ENCODE data around the gene REG1A.

The REG1A gene

DNA sequence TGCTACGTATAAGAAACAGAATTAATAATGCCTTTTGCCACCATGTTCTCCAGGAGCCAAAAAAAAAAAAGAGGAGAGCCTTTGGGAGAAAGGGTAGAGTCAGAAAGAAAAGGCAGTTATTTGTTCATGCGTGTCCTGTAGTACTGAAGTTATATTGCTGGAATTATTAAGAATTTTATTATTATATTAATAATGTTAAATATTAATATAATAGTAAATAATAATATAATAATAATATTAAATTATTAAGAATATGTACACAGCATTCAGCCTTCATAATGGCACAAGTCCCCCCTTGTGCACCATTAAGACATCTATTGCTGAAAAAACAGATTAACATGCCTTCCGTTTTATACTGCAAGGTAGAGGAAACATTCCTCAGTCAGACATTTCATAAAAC lies 8.1 kb downstream of the REG1A start:
- DNase-seq = no peak

DNA sequence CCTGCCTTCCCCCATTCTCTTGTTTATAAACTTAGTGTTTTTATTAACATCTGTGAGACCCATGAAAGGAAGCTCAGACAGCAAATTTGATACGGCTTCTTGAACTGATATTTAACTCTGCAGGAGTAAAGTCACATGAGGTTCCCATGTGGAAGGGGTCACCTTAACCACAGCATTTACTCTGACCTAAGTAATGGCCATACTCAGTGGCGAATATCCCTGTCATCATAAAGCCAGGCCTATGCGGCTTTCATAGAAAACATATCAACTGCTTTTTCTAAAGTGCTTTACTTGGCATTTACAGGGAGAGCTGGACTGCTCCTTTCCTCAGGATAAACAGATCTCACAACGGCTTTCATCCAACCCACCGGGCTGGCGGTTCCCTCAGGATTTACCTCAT lies 9.0 kb downstream of the REG1A start:
- no peak for DNase-seq

- no peak for DNase-seq
These were observed 9.5 kb downstream of the REG1A start for GRCh38 chr2:79129804-79130203.

- no peak for DNase-seq
These were observed 11.4 kb downstream of the REG1A start for GRCh38 chr2:79131687-79132086.

GRCh38 chr2:79138385-79138784 lies 18.1 kb downstream of the REG1A start:
- DNase-seq = no peak

GRCh38 chr2:79139423-79139822 lies 19.1 kb downstream of the REG1A start:
- no peak for DNase-seq

GRCh38 chr2:79155826-79156476 lies 35.7 kb downstream of the REG1A start:
- no peak for DNase-seq

GRCh38 chr2:79159030-79159429 lies 38.7 kb downstream of the REG1A start:
- no peak for DNase-seq

GRCh38 chr2:79159653-79160052 lies 39.4 kb downstream of the REG1A start, which contains the start of gene REG3A:
Gene REG3A, minus strand, starts transcription at chr2:79159753. Its CDS starts 348 bp downstream, at chr2:79159405.
- no peak for DNase-seq

DNA sequence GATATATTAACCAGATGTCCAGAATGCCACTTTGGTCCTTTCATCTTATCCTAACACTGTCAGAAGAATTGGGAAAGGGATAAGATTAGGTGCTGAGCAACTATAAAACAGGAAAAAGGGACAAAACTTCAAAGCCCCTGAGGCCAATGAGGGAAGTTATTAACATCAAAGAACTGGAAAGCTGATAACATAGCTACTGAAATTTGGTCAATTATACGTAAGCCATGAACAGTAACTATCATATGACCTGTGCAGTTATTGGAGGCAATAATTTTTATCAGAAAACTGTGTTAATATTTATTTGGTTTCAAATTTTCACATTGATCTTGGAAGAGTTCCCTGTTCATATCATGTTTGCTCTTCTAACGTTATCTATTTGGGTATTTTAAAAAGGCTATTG lies 41.8 kb downstream of the REG1A start:
- no peak for DNase-seq

GRCh38 chr2:79162801-79163200 lies 42.5 kb downstream of the REG1A start:
- no peak for DNase-seq

GRCh38 chr2:79171348-79171958 lies 51.2 kb downstream of the REG1A start:
- no peak for DNase-seq
